ENCODE data around the gene TES.

- TF ChIP-seq CTCF (IDR thresholded peaks at IDR 0.05) (no peak), POLR2A (IDR thresholded peaks at IDR 0.05) (no peak)
Measured at GRCh38 chr7:116242759-116243158, 32.4 kb downstream of the TES start.

Data from testis (tissue), 2 donors.